NCI-H1048 (cell line): Measurements from ENCODE around the gene GH1.
"Not testable (repeated sequence)": the region's sequence is repeated elsewhere in the genome, so short reads cannot be mapped to it uniquely, and the experiment has no call there.

ENCODE experiments used
- DNase-seq: peaks from one replicate; lab custom pipeline; 2025; lab: John Stamatoyannopoulos, UW

The GH1 gene

GRCh38 chr17:63926164-63926563 lies 7.5 kb upstream of the GH1 start:
- DNase-seq: no peak

- no peak for DNase-seq
Observed at GRCh38 chr17:63925615-63926014, 7.0 kb upstream of the GH1 start.

- not testable (repeated sequence) for DNase-seq
Observed at GRCh38 chr17:63922402-63922801, 3.8 kb upstream of the GH1 start.

GRCh38 chr17:63920779-63921178 lies 2.1 kb upstream of the GH1 start:
- not testable (repeated sequence) for DNase-seq

- DNase-seq: not testable (repeated sequence)
Observed at GRCh38 chr17:63920050-63920449, 1.4 kb upstream of the GH1 start.

GRCh38 chr17:63919311-63919723 lies 678 bp upstream of the GH1 start:
- DNase-seq: no peak

- no peak for DNase-seq
Observed at GRCh38 chr17:63918305-63918704, 334 bp downstream of the GH1 start.

GRCh38 chr17:63917646-63918045 lies 993 bp downstream of the GH1 start:
- no peak for DNase-seq

- not testable (repeated sequence) for DNase-seq
Observed at GRCh38 chr17:63917206-63917605, 1.4 kb downstream of the GH1 start.

GRCh38 chr17:63916566-63917185 lies 2.0 kb downstream of the GH1 start:
- no peak for DNase-seq

GRCh38 chr17:63915753-63916152 lies 2.9 kb downstream of the GH1 start:
- not testable (repeated sequence) for DNase-seq

GRCh38 chr17:63914471-63914870 lies 4.2 kb downstream of the GH1 start:
- DNase-seq: no peak

- DNase-seq: no peak
Observed at GRCh38 chr17:63911657-63912100, 7.0 kb downstream of the GH1 start.

GRCh38 chr17:63911041-63911635 lies 7.5 kb downstream of the GH1 start, which contains the start of gene CSHL1:
Gene CSHL1, minus strand, starts transcription at chr17:63911258. Its CDS starts 62 bp downstream, at chr17:63911196.
- no peak for DNase-seq

- DNase-seq: no peak
Observed at GRCh38 chr17:63910096-63910495, 8.5 kb downstream of the GH1 start.

GRCh38 chr17:63909586-63909985 lies 9.1 kb downstream of the GH1 start:
- DNase-seq: not testable (repeated sequence)

GRCh38 chr17:63907161-63907778 lies 11.4 kb downstream of the GH1 start:
- not testable (repeated sequence) for DNase-seq

- DNase-seq: not testable (repeated sequence)
Observed at GRCh38 chr17:63904796-63905195, 13.8 kb downstream of the GH1 start.

GRCh38 chr17:63903787-63904201 lies 14.8 kb downstream of the GH1 start:
- not testable (repeated sequence) for DNase-seq

- DNase-seq: not testable (repeated sequence)
Observed at GRCh38 chr17:63901971-63902370, 16.7 kb downstream of the GH1 start.

- DNase-seq: not testable (repeated sequence)
Observed at GRCh38 chr17:63898899-63899798, 19.5 kb downstream of the GH1 start.
